ENCODE results near the gene ADTRP.

The ADTRP gene

GRCh38 chr6:11778648-11779328, at the start of gene ADTRP:
ADTRP (minus strand) TSS chr6:11778803; CDS start chr6:11778759, 44 bp downstream.
- DNase-seq (ENCODE audit: low read depth in 4 of 4, low spot score in 1 of 4), result no peak

- DNase-seq (ENCODE audit: low read depth in 4 of 4, low spot score in 1 of 4), result no peak
Measured at GRCh38 chr6:11826779-11827178, 48.2 kb upstream of the ADTRP start.

- no peak for DNase-seq (ENCODE audit: low read depth in 4 of 4, low spot score in 1 of 4)
Measured at GRCh38 chr6:11824986-11825385, 46.4 kb upstream of the ADTRP start.

- DNase-seq (ENCODE audit: low read depth in 4 of 4, low spot score in 1 of 4), result no peak
Measured at GRCh38 chr6:11822346-11822745, 43.7 kb upstream of the ADTRP start.

GRCh38 chr6:11821781-11822180, 43.2 kb upstream of the ADTRP start:
- DNase-seq (ENCODE audit: low read depth in 4 of 4, low spot score in 1 of 4), result no peak

- no peak for DNase-seq (ENCODE audit: low read depth in 4 of 4, low spot score in 1 of 4)
Measured at GRCh38 chr6:11820821-11821220, 42.2 kb upstream of the ADTRP start.

- no peak for DNase-seq (ENCODE audit: low read depth in 4 of 4, low spot score in 1 of 4)
Measured at GRCh38 chr6:11819486-11819885, 40.9 kb upstream of the ADTRP start.

GRCh38 chr6:11815231-11815630, 36.6 kb upstream of the ADTRP start:
- no peak for DNase-seq (ENCODE audit: low read depth in 4 of 4, low spot score in 1 of 4)

- no peak for DNase-seq (ENCODE audit: low read depth in 4 of 4, low spot score in 1 of 4)
Measured at GRCh38 chr6:11814819-11815218, 36.2 kb upstream of the ADTRP start.

- no peak for DNase-seq (ENCODE audit: low read depth in 4 of 4, low spot score in 1 of 4)
Measured at GRCh38 chr6:11814106-11814505, 35.5 kb upstream of the ADTRP start.

GRCh38 chr6:11813606-11814005, 35.0 kb upstream of the ADTRP start:
- no peak for DNase-seq (ENCODE audit: low read depth in 4 of 4, low spot score in 1 of 4)

- no peak for DNase-seq (ENCODE audit: low read depth in 4 of 4, low spot score in 1 of 4)
Measured at GRCh38 chr6:11812951-11813350, 34.3 kb upstream of the ADTRP start.

GRCh38 chr6:11812439-11812838, 33.8 kb upstream of the ADTRP start:
- no peak for DNase-seq (ENCODE audit: low read depth in 4 of 4, low spot score in 1 of 4)

- no peak for DNase-seq (ENCODE audit: low read depth in 4 of 4, low spot score in 1 of 4)
Measured at GRCh38 chr6:11811644-11812264, 33.2 kb upstream of the ADTRP start.

GRCh38 chr6:11810854-11811643, 32.4 kb upstream of the ADTRP start:
- no peak for DNase-seq (ENCODE audit: low read depth in 4 of 4, low spot score in 1 of 4)

- DNase-seq (ENCODE audit: low read depth in 4 of 4, low spot score in 1 of 4), result no peak
Measured at GRCh38 chr6:11810039-11810541, 31.5 kb upstream of the ADTRP start.

GRCh38 chr6:11808054-11808453, 29.5 kb upstream of the ADTRP start:
- DNase-seq (ENCODE audit: low read depth in 4 of 4, low spot score in 1 of 4), result no peak

GRCh38 chr6:11806561-11807317, 28.1 kb upstream of the ADTRP start:
- DNase-seq (ENCODE audit: low read depth in 4 of 4, low spot score in 1 of 4), result no peak

- no peak for DNase-seq (ENCODE audit: low read depth in 4 of 4, low spot score in 1 of 4)
Measured at GRCh38 chr6:11805259-11806053, 26.9 kb upstream of the ADTRP start.

- DNase-seq (ENCODE audit: low read depth in 4 of 4, low spot score in 1 of 4), result no peak
Measured at GRCh38 chr6:11804701-11805100, 26.1 kb upstream of the ADTRP start.

All from stimulated activated CD4-positive, alpha-beta T cell treated with anti-CD3 and anti-CD28 coated beads, Interleukin-1b, Interleukin-23, amount 100 ng/mL, for 24 hours (primary cell).